NCI-H1930 (cell line): ENCODE results near the gene TDRD10.
A peak's percentile ranks its signal among the peaks of the same experiment; 100 is the strongest.

Source experiments
- DNase-seq, 2 experiments: peaks; one replicate each; lab custom pipeline; 2025; lab: John Stamatoyannopoulos, UW

The TDRD10 gene

DNA sequence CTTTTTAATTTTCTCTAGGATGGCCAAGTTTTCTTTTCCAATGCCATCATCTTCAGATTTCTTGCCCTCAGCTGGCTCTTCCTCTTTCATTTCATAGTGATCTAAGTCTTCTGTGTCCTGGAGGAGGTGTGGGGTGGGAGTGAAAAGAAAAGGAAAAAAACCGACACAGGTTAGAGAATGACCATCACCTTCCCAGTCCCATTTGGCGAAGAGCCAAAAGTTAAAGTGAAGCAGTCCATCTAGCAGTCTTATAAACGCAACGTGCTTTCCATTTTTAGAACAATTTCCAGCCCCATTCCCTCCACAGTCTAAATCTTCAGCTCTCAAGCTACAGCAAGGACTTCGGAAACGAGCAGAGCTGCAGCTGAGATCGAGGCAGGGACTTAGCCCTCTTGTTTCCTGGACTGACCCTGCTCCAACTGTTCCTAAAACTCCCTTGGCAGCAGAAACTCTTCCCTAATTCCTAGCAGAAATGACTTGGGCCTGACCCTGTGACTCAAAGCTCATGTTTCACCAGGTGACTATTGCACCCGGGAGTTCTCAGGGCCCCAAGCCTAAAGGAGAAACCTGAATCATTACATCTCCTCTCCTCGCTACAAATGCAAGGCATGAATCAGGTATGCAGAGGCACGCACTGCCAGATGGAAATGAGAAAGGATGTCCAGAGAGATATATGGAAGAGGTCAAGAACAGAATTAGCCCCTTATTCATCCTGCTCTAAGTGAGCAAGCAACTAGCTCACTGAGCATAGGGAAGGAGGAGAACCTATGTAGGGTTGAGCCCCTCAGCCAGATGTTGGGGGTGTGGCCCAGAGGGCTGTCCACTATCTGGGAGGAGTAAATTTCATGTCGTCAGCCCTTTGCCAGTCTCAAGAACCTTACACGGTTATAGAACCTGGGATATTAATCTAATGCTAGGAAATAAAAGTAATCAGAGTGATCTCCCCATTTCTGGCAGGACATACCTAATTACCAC lies 51.3 kb downstream of the TDRD10 start:
- no peak for DNase-seq

GRCh38 chr1:154556422-154556821 lies 54.4 kb downstream of the TDRD10 start:
- no peak for DNase-seq

GRCh38 chr1:154557248-154557938 lies 55.4 kb downstream of the TDRD10 start:
- DNase-seq: no peak

DNA sequence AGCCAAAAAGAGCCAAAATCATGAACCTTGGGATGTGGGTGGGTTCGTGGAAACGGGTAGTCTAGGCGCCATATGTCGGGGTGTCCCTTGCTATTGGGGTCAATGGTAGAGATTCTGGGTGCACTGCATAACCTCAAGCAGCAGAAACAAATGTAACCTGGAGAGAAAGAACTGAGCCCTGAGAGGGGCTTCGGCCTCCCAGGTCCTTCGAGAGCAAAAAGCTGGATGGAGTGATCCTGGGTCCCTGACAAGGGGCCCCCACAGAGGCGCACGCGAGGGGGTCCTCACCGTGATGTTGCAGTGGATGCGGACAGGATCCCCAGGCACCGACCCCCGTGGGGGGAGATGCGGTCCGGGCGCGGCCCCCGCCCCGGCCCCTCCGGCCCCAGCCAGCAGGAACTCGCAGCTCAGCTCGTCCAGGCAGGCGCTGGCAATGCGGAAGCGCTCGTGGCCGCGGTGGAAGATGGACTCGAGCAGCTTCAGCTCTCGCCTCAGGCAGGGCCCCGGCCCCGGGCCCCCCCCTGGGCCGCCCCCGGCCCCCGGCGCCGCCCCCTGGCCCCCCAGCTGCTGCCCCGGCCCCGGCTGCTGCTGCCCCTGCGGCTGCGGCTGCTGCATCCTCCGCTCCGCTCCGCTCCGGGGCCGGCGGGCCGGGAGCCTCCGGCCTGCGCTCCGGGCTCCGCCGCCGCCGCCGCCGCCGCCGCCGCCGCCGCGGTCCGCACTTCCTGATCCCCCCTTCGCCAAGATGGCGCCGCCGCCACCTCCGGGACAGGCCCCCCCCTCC lies 56.1 kb downstream of the TDRD10 start, which contains the start of gene UBE2Q1:
Gene UBE2Q1, minus strand, starts transcription at position 724 of the 781 bp plus-strand sequence. Its CDS starts 109 bp downstream, at position 615.
- no peak for DNase-seq

- DNase-seq: peak; percentile 97 to 99
These were observed 56.9 kb downstream of the TDRD10 start for GRCh38 chr1:154558720-154559465.

DNA sequence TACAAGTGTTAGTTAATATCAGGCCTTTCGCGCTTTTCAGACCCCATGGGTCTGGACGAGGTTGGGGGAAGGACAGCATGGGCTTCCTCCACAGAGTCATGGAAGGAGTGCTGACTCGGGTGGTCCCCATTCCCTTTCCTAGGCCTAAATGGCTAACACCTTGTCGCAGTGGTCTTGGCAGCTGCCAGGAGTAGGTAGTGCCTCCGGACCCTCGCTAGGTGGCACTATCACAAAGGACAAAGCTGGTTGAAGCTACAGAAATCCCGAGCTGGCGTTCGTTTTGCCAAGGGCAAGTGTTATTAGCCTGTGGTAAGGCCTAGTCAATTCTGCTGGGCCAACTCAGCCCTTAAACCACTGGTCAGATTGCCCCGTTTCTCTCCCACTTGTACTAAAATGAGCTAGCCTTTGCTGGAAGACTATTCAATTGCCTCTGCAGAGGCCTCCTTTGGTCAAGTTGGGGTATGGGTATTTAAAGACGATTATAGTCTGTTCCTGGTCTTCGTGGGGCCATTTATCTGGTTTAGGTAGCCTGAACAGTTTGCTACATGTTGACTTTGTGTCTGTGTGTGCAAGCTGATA lies 57.5 kb downstream of the TDRD10 start:
- DNase-seq: peak; percentile 81 to 85

- no peak for DNase-seq
These were observed 63.9 kb downstream of the TDRD10 start for GRCh38 chr1:154565876-154566275.

- peak; percentile 55 to 60 for DNase-seq
These were observed 65.6 kb downstream of the TDRD10 start, which contains the start of gene CHRNB2 for GRCh38 chr1:154567386-154568156. TSS of gene CHRNB2 (plus strand) at chr1:154567778. CDS start at chr1:154568045, 267 bp downstream.

- no peak for DNase-seq
These were observed 66.3 kb downstream of the TDRD10 start for GRCh38 chr1:154568157-154568815.

DNA sequence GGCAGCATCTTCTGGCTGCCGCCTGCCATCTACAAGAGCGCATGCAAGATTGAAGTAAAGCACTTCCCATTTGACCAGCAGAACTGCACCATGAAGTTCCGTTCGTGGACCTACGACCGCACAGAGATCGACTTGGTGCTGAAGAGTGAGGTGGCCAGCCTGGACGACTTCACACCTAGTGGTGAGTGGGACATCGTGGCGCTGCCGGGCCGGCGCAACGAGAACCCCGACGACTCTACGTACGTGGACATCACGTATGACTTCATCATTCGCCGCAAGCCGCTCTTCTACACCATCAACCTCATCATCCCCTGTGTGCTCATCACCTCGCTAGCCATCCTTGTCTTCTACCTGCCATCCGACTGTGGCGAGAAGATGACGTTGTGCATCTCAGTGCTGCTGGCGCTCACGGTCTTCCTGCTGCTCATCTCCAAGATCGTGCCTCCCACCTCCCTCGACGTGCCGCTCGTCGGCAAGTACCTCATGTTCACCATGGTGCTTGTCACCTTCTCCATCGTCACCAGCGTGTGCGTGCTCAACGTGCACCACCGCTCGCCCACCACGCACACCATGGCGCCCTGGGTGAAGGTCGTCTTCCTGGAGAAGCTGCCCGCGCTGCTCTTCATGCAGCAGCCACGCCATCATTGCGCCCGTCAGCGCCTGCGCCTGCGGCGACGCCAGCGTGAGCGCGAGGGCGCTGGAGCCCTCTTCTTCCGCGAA lies 69.4 kb downstream of the TDRD10 start:
- no peak for DNase-seq

DNA sequence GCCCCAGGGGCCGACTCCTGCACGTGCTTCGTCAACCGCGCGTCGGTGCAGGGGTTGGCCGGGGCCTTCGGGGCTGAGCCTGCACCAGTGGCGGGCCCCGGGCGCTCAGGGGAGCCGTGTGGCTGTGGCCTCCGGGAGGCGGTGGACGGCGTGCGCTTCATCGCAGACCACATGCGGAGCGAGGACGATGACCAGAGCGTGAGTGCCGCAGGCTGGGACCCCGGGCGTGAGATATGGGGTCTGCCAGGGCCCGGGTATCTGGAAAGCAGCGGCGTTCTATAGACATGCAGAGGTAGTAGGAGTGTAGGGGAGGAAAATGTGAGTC lies 69.9 kb downstream of the TDRD10 start:
- no peak for DNase-seq

DNA sequence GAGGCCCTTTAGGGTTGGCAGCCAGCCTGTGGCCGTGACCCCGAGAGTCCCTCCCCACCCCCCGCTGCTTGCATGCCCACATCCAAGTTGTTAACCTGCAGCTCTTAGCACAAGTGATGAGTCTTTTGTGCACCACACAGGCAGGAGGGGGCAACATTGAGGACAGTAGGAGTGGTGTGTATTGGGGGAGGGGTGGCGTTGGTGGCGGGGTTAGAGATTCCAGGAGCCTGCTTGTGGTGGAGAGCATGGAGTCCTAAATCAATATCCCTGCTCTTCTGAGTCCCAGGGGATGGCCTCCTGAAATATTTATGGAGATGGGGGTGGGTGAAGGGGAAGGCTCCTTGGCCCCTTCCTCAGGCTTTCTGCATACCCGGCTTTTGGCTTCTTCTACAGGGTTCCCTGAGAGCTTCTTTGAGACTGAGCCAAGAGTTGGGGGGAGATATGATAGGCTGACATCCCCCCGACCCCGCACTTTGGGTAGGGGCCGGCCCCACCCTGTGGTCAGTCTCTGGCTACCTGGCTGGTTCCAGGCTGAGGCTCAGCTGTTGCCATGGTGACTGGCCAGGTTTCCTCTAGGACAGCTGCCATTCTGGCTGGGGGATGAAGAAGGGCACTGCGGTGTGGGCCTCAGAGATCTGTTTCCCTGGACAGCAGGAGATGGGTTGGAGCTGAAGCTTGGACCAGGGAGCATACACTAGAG lies 70.6 kb downstream of the TDRD10 start:
- DNase-seq: no peak

- no peak for DNase-seq
These were observed 71.1 kb downstream of the TDRD10 start for GRCh38 chr1:154573168-154573510.

GRCh38 chr1:154574716-154575115 lies 72.7 kb downstream of the TDRD10 start:
- DNase-seq: no peak

GRCh38 chr1:154575147-154575927 lies 73.3 kb downstream of the TDRD10 start:
- DNase-seq: no peak

DNA sequence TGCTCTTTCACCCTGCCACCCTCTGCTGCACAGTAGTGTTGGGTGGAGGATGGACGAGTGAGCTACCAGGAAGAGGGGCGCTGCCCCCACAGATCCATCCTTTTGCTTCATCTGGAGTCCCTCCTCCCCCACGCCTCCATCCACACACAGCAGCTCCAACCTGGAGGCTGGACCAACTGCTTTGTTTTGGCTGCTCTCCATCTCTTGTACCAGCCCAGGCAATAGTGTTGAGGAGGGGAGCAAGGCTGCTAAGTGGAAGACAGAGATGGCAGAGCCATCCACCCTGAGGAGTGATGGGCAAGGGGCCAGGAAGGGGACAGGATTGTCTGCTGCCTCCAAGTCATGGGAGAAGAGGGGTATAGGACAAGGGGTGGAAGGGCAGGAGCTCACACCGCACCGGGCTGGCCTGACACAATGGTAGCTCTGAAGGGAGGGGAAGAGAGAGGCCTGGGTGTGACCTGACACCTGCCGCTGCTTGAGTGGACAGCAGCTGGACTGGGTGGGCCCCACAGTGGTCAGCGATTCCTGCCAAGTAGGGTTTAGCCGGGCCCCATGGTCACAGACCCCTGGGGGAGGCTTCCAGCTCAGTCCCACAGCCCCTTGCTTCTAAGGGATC lies 74.0 kb downstream of the TDRD10 start:
- no peak for DNase-seq

- no peak for DNase-seq
These were observed 75.5 kb downstream of the TDRD10 start for GRCh38 chr1:154577346-154578057.
